CD4-positive, alpha-beta T cell treated with Interferon alpha-2 for 1 hour (primary cell): ENCODE data around the gene ILDR2.
"Not testable (repeated sequence)": the region's sequence is repeated elsewhere in the genome, so short reads cannot be mapped to it uniquely, and the experiment has no call there.

ENCODE experiments used
- DNase-seq, 2 donors: peaks; one replicate each; pipeline ENCODE4 v3.0.0-alpha.2; 2020 to 2022

ILDR2 gene

GRCh38 chr1:166884040-166884642, 91.2 kb downstream of the ILDR2 start:
- DNase-seq = peak; percentile 13 to 24

DNA sequence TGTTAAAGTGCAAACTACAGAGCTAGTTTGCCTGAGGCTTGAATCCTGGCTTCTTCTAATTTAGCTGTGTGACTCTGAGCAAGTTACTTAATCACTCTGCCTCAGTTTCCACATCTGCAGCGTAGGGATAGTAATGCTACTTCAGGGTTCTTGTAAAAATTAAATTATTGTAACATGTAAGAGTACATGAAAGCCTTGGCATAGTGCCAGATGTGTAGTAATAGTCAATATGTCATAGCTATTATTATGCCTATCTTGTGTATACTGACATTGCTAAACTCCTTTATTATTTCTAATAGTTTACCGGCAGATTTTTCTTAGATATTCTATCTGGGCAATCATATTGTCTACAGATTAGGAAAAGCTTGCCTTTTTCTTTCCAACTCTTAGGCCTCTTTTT, 92.4 kb downstream of the ILDR2 start:
- no peak for DNase-seq

DNA sequence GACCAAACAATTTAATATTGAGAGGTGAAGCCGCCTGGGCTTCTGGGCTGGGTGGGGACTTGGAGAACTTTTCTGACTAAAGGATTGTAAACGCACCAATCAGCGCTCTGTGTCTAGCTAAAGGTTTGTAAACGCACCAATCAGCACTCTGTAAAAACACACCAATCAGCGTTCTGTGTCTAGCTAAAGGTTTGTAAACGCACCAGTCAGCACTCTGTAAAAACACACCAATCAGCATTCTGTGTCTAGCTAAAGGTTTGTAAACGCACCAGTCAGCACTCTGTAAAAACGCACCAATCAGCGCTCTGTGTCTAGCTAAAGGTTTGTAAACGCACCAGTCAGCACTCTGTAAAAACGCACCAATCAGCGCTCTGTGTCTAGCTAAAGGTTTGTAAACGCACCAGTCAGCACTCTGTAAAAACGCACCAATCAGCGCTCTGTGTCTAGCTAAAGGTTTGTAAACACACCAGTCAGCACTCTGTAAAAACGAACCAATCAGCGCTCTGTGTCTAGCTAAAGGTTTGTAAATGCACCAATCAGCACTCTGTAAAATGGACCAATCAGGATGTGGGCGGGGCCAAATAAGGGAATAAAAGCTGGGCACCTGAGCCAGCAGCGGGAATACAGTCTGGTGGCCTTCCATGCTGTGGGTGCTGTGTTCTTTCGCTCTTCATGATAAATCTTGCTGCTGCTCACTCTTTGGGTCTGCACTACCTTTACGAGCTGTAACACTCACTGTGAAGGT, 97.0 kb downstream of the ILDR2 start:
- DNase-seq = not testable (repeated sequence)

DNA sequence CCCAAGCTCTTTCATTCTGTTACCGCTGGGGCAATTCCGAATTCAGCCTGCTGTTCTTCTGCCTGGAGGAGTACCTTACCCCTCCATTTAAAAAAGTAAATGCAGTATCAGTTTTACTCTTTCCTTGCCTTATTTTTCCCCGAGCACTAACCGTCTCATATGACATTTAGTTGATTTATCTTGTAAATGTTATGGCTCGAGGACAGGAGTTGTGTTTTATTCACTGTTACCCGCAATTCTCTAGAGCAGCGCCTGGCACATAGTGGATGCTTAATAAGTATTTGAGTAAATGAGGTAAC, 98.9 kb downstream of the ILDR2 start:
- DNase-seq = no peak

- DNase-seq = peak; percentile 96 to 97
These were observed 99.4 kb downstream of the ILDR2 start, which contains the start of gene TADA1 for GRCh38 chr1:166875734-166876539. Gene TADA1 (minus strand): TSS chr1:166876264. CDS start chr1:166876233, 31 bp downstream.

DNA sequence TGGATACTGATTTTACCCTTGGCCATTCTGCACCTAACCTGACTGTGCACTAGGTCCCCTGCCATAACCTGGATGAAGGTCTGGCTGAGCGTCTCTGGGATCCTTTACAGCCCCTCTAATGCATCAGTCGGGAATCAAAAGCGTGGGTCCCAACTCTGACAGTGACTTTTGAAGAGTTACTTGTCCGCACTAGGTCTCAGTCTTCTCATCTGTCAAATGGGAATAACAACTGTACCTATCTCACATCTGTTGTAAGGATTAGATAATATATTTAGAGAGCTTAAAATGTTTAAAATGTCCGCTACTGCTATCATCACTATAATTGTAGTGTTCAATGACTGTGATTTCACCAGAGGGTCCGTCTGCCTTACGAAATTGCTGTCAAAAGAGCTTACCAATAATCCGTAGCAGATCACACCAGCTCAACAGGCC, 100.0 kb downstream of the ILDR2 start:
- DNase-seq = no peak

DNA sequence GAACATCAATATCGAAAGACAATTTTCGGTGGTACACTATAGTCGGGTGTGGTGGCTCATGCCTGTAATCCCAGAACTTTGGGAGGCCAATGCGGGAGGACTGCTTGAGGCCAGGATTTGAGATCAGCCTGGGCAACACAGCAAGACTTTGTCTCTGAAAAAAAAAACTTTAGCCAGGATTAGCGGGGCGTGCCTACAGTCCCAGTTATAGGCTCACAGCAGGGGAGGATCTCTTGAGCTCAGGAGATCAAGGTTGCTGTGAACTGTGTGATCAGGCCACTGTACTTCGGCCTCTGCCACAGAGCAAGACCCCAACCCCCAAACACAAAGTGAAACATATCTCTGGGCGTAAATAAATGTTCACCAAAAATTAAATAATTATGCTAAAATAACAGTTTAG, 100.9 kb downstream of the ILDR2 start:
- no peak for DNase-seq

GRCh38 chr1:166870584-166870983, 104.8 kb downstream of the ILDR2 start:
- no peak for DNase-seq

DNA sequence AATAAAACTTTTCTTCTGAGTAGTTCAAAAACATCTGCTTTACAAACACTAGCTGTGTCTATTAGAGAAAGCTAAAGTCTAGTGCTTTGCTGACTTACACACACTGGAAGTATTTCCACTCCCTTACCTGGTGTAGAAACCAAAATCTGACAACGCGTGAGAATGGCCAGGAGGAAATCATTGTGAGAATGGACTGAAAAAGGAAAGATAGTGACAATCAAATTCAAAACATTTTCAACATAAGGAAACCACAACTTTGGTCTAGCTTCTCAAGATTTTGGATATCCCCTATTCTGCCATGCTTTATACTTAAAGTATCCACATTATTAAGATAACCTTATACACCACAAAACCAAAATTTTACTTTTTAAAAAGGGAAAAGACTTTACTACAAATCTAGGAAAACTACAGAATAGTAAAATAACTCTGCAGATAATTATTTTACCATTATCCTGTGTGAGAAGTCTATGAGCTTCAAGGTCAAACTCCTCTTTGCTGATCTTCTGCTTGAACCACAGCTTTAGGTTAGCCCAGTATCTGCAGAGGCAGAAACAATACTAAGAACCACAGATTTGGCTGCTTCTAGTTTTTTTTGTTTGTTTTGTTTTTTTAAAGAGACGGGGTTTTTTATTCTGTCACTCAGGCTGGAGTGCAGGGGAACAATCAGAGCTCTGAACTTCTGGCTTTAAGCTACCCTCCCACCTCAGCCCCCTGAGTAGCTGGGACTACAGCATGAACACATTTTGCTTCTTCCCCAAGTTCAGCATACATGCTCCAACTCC, 105.8 kb downstream of the ILDR2 start:
- DNase-seq = no peak

- DNase-seq = no peak
These were observed 106.7 kb downstream of the ILDR2 start for GRCh38 chr1:166868639-166869038.

GRCh38 chr1:166865926-166866325, 109.4 kb downstream of the ILDR2 start:
- no peak for DNase-seq

DNA sequence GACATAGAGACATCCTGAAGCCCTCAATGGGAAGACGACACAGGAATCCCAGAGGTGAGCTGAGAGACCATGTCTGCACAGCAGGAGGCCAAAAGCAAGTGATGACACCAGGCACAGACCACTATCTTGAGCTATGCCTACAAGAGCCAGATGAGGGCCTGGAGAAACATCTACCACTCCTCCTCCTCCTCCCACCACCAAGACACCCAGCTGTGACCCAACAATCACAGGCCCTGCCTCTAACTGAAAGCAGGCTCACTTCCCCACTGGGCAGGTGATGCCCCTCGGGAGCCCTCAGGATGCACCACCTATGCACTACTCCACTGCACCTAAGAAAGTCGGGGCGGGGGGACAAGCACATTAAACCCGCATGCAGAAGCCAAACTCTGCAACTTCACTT, 115.7 kb downstream of the ILDR2 start:
- DNase-seq = no peak

DNA sequence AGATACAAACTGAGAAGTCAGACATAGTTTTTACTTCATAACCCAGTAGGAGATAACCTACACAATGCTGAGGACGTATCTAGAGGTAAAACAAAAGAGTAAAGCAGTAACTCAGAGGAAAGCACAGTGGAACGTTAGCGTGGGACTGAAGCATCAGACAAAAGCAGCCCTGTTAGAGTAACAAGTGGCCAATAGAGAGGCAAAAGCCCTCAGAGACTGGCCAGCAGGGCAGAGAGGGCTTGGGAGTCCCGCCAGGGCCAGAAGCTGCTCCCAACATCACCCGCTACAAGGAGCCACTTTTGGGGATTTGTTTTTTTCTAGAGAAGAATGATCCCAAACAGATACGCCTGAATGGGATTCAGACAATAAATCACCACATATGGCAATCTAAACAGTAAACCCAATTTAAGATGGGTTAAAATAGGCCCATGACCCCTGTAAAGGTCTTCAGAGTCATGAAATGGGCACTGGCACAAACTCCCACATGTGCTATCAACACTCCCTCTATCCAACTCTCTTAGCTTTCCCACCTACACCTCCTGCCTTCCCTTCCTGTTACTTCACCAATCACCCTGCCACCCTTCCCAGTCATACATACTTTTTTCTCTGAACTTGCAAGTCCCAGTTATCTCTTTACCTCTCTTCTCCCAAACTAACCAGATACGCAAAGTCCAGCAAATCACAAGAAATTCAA, 116.5 kb downstream of the ILDR2 start:
- DNase-seq = no peak
